ENCODE data around the gene RAD51B.

GRCh38 chr14:68634332-68634731 is 814.8 kb downstream of the RAD51B start:
- no peak for TF ChIP-seq CTCF (IDR thresholded peaks at IDR 0.05)
- TF ChIP-seq POLR2A (IDR thresholded peaks at IDR 0.05), result no peak
